Thyroid gland (tissue), 4 donors: ENCODE measurements around the gene VASP.

Experiments
- POLR2A ChIP-seq, 2 donors: fragments of 450-650 bp; IDR thresholded peaks; one replicate each; pipeline ENCODE4 v1.6.1; 2017; ENCODE audit warnings: antibody characterized with exemption in 2 of 2, mild to moderate bottlenecking in 2 of 2, moderate library complexity in 1 of 2
- TF ChIP-seq, protein P1 (sequence below), 6 experiments: fragments of 200-600 bp in 3 of 6; fragments of 450-650 bp in 3 of 6; sonication (generic) in 3 of 6; IDR thresholded peaks; one replicate each; pipeline ENCODE4 v1.5.1; 2016 to 2019; ENCODE audit warnings: antibody characterized with exemption in 6 of 6, mild to moderate bottlenecking in 2 of 6, inconsistent platforms in 1 of 6, moderate library complexity in 1 of 6

DNA sequence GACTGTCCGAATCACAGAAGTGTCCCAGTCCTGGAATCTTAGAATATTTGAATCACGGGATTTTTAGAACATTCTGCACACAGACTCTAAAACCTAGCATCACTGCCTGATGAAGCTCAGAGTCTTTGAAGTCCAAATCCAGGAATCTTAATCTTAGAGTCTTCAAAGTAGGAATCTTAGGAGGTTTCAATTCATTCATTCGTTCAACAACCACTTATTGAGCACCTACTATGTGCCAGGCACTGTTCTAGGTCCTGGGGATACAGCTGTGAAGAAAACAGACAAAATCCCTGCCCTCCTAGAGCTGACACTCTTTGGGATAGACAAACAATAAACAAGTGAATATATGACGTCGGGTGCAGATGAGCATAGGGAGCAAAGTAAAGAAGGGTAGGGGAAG lies 12.1 kb upstream of the VASP start:
- TF ChIP-seq, protein P1, sequence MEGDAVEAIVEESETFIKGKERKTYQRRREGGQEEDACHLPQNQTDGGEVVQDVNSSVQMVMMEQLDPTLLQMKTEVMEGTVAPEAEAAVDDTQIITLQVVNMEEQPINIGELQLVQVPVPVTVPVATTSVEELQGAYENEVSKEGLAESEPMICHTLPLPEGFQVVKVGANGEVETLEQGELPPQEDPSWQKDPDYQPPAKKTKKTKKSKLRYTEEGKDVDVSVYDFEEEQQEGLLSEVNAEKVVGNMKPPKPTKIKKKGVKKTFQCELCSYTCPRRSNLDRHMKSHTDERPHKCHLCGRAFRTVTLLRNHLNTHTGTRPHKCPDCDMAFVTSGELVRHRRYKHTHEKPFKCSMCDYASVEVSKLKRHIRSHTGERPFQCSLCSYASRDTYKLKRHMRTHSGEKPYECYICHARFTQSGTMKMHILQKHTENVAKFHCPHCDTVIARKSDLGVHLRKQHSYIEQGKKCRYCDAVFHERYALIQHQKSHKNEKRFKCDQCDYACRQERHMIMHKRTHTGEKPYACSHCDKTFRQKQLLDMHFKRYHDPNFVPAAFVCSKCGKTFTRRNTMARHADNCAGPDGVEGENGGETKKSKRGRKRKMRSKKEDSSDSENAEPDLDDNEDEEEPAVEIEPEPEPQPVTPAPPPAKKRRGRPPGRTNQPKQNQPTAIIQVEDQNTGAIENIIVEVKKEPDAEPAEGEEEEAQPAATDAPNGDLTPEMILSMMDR (IDR thresholded peaks at IDR 0.05): no peak
- no peak for TF ChIP-seq POLR2A (IDR thresholded peaks at IDR 0.05)
